GM10266 (cell line): ENCODE data around the gene ATP6V0D1.

Experiments used
- DNase-seq: peaks from one replicate; pipeline ENCODE4 v3.0.0; 2012; ENCODE audit errors: extremely low spot score
- TF ChIP-seq, protein P1 (sequence below): IDR thresholded peaks from 2 replicates; pipeline ENCODE4 v1.5.1; 2012; ENCODE audit warnings: mild to moderate bottlenecking, low read depth; ENCODE audit not compliant: control insufficient read depth, insufficient read depth; ENCODE audit errors: missing control alignments

The ATP6V0D1 gene

GRCh38 chr16:67459861-67460150, 21.2 kb downstream of the ATP6V0D1 start:
- TF ChIP-seq, protein P1, sequence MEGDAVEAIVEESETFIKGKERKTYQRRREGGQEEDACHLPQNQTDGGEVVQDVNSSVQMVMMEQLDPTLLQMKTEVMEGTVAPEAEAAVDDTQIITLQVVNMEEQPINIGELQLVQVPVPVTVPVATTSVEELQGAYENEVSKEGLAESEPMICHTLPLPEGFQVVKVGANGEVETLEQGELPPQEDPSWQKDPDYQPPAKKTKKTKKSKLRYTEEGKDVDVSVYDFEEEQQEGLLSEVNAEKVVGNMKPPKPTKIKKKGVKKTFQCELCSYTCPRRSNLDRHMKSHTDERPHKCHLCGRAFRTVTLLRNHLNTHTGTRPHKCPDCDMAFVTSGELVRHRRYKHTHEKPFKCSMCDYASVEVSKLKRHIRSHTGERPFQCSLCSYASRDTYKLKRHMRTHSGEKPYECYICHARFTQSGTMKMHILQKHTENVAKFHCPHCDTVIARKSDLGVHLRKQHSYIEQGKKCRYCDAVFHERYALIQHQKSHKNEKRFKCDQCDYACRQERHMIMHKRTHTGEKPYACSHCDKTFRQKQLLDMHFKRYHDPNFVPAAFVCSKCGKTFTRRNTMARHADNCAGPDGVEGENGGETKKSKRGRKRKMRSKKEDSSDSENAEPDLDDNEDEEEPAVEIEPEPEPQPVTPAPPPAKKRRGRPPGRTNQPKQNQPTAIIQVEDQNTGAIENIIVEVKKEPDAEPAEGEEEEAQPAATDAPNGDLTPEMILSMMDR, result no peak
- DNase-seq, result no peak

GRCh38 chr16:67459066-67459860, 21.7 kb downstream of the ATP6V0D1 start:
- TF ChIP-seq, protein P1, result no peak
- no peak for DNase-seq

- no peak for DNase-seq
- TF ChIP-seq, protein P1, result no peak
Measured at GRCh38 chr16:67458121-67458641, 22.8 kb downstream of the ATP6V0D1 start.

DNA sequence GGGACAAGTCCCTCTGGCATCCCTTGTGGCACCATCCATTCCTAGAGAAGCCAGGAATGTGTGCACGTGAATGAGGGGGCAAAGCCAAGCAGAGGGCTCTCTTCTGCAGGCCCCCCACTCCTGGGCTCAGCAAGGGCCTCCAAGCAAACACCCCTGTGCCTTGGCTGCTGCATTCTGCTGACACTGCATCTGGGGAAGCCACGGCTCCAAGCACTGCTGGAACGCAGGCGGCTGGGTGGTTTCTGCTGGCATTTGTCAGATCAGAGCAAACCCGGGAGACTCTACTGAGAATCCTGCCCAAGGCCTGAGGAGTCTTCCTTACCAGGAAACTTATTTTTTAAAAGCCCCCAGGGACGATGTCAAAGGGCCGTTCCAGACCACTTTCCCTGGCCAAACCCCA, 23.3 kb downstream of the ATP6V0D1 start:
- TF ChIP-seq, protein P1, result no peak
- no peak for DNase-seq

- TF ChIP-seq, protein P1, result peak; percentile 28
- DNase-seq, result no peak
Measured at GRCh38 chr16:67456391-67457081, 24.4 kb downstream of the ATP6V0D1 start.

DNA sequence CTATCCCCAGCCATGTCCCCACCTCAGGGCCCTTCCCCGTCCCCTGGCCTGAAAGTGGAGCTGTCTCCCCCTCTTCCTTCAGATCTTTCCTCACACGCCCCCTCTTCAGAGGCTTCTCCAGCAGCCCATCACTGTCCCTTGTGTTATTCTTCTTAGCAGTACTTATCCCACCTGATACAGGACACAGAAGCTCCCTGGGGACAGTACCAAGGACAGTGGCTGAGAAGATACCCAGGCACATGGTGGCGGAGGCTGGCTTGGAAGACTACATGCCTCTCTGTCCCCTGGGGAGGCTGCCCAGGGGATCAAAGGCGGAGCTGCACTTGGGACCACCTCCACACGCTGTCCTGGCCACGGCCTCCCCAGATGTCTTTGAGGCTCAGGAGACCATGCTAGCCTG, 26.1 kb downstream of the ATP6V0D1 start:
- TF ChIP-seq, protein P1, result no peak

DNA sequence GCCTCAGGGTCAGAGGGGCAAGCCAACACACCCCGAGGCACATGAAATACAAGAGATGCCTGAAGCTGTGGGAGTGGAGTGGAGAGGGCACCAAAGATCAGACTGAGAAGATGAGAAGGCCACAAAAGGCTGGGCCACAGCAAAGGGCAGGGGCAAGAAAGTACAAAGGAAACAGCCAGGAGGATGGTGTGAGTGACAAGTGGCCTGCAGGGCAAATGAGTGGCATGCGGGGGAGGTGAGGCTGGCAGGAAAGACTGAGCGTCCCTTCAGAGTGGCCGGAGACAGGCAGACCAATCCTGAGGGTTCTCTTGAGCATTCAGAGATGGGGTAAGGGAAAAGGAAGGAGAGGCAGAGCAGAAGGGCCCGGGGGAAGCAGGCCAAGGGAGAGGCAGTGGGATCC, 26.9 kb downstream of the ATP6V0D1 start:
- DNase-seq, result no peak
- TF ChIP-seq, protein P1, result no peak

More for the DNA sequence above, 26.1 kb downstream of the ATP6V0D1 start:
- DNase-seq, result no peak
